ENCODE measurements around the gene OR10AG1. TPM values are rescaled to one million over a fixed set of nuclear protein-coding genes. Genes with fewer than 3 reads are reported as not detected.

Gene OR10AG1, protein sequence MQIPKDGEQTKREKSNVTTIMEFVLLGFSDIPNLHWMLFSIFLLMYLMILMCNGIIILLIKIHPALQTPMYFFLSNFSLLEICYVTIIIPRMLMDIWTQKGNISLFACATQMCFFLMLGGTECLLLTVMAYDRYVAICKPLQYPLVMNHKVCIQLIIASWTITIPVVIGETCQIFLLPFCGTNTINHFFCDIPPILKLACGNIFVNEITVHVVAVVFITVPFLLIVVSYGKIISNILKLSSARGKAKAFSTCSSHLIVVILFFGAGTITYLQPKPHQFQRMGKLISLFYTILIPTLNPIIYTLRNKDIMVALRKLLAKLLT
- polyA plus RNA-seq (2013, experiment 1 of 2; ENCODE audit: insufficient read length), result not detected
- polyA plus RNA-seq (2013, experiment 2 of 2; ENCODE audit: insufficient read length), result not detected

DNA sequence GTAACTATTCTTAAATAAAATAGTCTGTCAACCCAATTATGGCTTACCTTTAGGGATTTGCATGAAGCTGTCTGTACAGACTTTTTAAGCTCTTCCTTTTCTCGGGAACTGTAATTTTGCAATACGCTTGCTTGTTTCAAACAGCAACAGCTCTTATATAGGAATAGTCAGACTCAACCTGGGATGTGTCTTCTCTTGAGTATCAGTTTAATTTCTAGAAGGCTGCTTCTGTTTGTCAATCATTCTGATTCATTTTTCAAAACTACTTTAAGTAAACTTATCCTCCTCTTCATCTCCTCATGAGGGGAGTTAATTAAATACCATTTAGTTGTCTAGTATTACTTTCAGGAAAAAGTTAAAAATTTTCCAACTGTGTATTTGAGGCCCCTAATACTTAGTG, at the start of gene OR10AG1:
OR10AG1 (minus strand) TSS at position 101 of the 400 bp plus-strand sequence; CDS start at position 63, 38 bp downstream.
- DNase-seq, result no peak

DNA sequence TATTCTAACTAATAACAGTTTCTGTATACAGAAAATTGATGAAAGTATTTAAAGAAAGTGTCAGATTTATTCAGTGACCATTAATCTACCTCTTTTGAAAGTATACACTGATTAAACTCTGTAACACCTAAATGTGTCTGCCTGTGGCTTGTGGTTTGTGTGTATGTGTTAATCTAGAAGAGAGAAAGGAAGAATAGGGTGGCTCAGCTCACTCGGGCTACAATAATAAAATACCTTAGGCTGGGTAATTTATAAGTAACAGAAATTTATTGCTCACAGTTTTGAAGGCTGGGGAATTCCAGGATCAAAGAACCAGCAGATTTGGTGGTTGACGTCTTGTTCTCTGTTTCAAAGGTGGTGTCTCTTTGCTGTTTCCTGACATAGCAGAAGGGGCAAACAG, 44.1 kb upstream of the OR10AG1 start:
- no peak for DNase-seq

DNA sequence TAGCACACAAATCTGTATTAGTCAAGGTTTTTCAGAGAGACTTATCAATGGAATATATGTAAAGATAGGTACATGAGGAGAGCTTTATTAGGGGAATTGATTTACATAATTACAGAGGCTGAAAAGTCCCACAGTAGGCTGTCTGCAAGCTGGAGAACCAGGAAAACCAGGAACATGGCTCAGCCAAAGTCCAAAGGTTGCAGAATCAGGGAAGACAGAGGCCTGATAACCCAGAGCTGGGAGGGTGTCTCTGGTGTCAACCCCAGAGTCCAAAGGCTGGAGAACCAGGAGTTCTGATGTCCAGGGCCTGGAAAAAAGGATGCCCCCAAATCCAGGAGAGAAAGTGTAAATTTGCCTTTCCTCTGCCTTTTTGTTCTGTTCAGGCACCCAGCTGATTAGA, 41.0 kb upstream of the OR10AG1 start:
- DNase-seq, result no peak

DNA sequence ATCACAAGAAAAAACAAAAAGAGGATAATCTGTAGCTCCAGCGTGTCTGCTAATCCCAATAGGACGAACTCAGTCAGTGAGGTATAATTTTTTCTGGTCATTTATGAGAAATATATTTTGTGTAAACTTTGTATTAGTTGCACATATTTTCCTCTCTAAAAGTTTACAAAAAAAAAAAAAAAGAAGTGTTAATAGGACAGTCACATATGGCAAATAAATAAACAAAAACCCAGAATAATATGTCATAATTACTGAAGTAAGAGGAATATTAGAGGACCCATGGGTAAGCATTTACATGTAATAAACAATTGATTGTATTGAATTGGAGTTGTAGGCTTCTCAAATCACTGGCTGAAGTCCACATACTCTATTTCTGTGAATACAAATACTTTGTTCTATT, 24.8 kb upstream of the OR10AG1 start, which contains the start of gene OR5F1:
OR5F1 (minus strand) TSS at position 101 of the 400 bp plus-strand sequence; CDS start at position 101, 0 bp downstream.
- DNase-seq, result no peak

DNA sequence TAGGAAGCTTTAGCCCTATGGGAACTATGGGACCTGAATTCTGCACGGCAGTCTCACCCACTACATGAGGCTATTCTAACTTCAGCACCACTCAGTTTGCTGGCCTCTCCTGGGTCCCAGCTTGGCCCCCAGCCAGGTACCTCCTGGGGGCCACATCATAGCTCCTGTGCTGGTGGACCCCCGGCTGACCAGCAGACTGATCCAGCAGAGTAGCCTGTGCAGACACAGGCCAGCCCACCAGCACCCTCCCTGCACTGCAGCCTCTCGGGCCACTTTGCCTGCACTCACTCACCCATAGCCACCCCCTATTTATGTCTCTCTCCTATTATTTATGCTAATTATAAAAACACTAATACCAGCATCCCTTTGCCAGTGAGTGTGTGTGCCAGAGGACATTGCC, 1.2 kb upstream of the OR10AG1 start:
- no peak for DNase-seq

DNA sequence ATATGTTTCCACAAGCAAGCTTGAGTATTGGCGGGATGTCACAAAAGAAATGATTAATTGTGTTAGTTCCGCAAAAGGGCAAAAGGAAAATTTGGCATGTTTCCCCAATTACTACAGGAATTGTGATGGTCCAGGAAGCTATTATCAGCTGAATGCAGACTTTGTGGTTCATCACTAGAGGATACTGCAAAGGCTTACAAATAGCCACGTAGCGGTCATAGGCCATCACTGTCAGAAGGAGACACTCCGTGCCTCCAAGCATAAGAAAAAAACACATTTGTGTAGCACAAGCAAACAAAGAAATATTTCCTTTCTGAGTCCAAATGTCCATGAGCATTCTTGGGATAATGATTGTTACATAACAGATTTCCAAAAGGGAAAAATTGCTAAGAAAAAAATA, 1.8 kb downstream of the OR10AG1 start:
- no peak for DNase-seq

DNA sequence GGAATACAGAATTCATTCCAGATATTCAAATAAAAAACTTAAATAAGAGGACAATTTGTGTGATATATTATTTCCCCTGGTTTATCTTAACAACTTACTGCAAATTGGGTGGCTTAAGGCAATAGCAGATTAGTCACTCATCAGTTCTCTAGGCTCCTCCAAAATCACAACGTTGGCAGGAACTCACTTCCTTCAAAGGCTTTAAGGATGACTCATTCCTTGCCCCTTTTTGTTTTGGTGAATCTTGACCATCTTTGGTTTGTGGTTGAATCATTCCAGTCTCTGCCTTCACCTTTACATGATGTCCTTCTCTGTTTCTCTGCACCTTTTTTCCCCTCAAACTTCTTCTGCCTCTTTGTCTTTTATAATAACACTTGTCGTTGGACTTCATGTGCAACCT, 3.4 kb downstream of the OR10AG1 start:
- no peak for DNase-seq

DNA sequence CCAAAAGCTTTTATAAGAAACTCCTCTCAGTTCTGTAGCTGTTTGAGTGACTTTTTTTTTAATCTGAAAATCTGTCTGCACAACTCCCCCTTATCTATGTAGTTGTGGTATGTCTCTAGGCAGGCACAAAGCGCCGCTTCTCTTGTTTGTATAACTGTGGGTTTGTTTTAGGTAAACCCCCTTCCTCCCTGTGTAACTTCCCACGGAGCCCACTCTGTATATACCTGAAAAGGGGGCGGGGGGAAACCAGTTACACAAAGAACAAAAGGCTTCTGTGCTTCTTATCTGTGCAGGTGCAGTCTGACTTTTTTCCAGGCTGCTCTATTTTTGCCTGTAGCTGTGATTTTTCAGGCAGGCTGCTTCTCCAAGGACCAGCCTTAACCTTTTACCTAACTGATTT, 13.2 kb downstream of the OR10AG1 start:
- DNase-seq, result no peak

DNA sequence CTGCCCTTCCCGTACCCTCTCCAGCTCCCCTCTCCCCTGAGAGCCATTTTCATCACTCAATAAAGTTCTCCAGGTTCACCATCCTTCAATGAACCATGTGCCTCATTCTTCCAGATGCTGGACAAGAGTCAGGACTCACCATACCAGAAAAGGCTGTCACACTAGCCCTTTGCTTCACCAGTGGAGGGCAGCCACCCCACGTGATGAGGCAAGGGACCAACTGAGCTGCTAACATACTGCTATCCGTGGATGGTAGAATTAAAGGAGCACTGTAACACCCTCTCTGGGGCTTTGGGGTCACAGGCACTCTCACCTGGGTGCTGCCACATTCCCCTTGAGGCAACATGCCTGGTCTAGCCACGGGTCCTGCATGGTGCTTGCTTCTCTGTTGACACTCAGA, 20.4 kb downstream of the OR10AG1 start:
- no peak for DNase-seq

DNA sequence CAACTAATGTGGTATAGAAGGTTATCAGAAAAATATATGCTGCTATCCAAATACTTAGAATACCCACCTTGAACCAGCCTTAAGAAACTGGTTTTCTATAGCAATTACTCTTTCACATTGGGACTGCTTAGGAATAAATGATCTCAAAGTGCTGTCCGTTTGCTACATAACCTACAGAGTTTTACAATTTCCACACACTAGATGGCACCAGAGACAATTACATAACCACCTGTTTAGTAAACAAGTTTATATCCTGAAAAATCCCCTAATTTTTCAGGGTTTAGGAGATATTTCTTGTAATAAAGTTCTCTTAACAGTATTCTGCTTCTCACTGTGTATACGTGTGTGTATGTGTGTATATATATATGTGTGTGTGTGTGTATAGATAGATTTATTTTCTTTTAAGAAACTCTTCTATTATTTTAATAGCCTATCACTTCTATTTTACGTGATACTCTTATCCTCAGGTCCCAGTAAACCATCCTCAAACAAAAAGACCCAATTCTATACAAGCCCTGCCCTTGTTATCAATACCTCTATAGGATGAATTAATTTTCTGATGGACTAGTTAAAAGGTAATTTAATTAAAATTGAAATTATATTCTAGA, 26.9 kb downstream of the OR10AG1 start:
- DNase-seq, result no peak

DNA sequence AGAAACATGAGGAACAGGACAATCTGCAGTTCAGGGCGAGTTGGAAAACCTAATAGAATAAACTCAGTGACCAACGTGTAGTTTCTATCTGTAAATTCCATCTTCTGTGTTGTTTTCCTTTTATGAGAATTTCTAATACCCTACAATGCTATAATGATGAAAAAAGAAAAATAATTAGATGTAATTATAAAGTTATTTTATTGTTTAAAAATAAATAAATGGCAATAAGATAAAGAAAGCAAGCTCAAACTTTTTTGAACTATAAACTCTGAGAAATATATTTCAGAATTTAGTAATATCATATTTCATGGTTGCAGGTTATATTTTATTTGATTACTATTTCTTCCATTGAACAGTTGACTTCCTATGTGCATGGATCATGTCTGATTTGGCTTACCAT, 33.4 kb downstream of the OR10AG1 start, which contains the start of gene OR5I1:
OR5I1 (minus strand) TSS at position 101 of the 400 bp plus-strand sequence; CDS start at position 101, 0 bp downstream.
- no peak for DNase-seq

DNA sequence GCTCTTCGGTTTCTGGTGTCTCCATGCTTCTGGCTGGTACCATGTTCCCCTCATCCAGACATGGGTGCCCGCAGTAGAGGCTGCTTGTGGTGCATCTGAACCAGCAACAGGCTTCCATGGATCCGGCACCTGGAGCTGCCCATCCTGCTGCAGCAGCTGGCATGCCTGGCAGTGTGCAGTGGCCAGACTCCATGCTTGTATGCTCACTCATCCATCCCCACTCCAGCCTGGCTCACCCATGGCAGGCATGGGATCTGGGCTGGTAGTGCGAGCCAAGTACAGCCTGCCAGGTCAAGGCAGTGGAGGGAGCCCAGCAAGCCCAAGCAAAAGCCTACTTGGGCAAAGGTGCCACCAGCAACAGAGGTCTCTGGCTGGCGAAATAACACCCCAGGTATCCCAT, 49.2 kb downstream of the OR10AG1 start:
- no peak for DNase-seq

Data from fibroblast of skin of scalp (primary cell).